ENCODE results near the gene ATP11A.
"Not testable (repeated sequence)": the region's sequence is repeated elsewhere in the genome, so short reads cannot be mapped to it uniquely, and the experiment has no call there.

DNA sequence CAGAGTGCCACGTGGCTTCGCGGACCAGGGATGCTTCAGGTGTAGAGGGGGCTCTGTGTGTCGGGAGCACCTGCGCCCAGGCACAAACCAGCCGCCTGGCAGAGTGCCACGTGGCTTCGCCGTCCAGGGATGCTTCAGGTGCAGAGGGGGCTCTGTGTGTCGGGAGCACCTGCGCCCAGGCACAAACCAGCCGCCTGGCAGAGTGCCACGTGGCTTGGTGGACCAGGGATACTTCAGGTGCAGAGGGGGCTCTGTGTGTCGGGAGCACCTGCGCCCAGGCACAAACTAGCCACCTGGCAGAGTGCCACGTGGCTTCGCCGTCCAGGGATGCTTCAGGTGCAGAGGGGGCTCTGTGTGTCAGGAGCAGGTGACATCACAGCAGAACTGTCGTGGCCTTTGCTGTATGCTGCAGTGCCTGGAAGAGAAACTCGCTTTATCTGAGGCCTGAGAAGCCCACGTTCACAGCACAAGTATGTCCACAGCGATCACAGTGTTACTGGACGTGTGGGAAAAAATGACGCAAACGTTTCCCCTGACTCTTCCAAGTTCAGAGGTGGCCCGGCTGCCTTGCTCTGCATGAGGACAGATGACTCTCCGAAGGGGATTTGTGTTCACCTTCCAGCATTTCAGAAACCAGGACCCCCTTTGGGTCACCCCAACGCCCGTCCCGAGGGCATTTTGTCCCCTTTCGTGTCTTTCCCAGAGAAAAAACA is 151.6 kb downstream of the ATP11A start:
- not testable (repeated sequence) for TF ChIP-seq POLR2AphosphoS5 (IDR thresholded peaks at IDR 0.05); CTCF (IDR thresholded peaks at IDR 0.05 in 8 of 11, conservative IDR thresholded peaks at IDR 0.05 in 3 of 11)
